ENCODE results near the gene EEFSEC. TPM values are rescaled to one million over a fixed set of nuclear protein-coding genes. Genes with fewer than 3 reads are reported as not detected.
A peak's percentile ranks its signal among the peaks of the same experiment; 100 is the strongest.

Gene EEFSEC
- total and polyA plus RNA-seq, 2 of the 8 experiments (the other 6 are each of a cell fraction or from before 2014, with no cell fraction given): 13.1 to 19.8 TPM

DNA sequence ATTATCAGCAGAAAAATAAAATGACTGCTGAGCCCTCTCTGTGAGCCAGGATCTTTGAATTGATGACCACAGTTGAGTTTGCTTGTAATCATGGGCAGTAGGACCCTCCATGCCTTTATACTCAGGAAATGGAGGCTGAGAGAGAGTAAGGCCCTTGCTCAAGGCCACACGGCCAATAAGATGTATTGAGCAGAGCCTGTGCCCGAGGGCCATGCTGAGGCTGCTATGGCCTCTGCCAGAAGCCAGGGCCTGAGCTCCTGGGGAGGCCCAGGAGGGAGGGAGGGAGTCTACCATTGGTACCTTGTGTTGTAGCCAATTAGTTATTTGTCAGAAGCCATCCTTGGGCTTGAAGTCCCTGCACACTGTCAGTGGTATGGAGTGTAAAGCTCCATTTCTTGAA lies 162.0 kb downstream of the EEFSEC start:
- Histone ChIP-seq H3K23ac (ENCODE audit: insufficient read length) (no peak overlapping the region), H2BK120ac (replicated peaks; ENCODE audit: low read depth, low read length) (no peak overlapping the region), H3K9me3 (ENCODE audit: insufficient read depth in 2 of 2, low read depth in 1 of 2, low read length in 1 of 2) (no peaks in the 10 kb centered on the region), H4K5ac (ENCODE audit: insufficient read length, low read depth, low read length) (no peak overlapping the region), H3K14ac (ENCODE audit: insufficient read length) (no peak overlapping the region), H3K27me3 (replicated peaks in 1 of 4; ENCODE audit: control insufficient read depth in 3 of 4, extremely low read depth in 1 of 4, insufficient read depth in 3 of 4, low read length in 3 of 4) (no peaks in the 10 kb centered on the region), H3K4me3 (ENCODE audit: extremely low read depth in 1 of 4, insufficient read depth in 2 of 4, low read depth in 3 of 4, low read length in 4 of 4) (no peak overlapping the region), H2AFZ (ENCODE audit: low read length) (no peak overlapping the region), H3K4ac (replicated peaks; ENCODE audit: insufficient read length, low read depth, low read length) (no peak overlapping the region), H4K8ac (ENCODE audit: extremely low read depth, insufficient read depth, low read length) (no peak overlapping the region), H2BK15ac (ENCODE audit: low read length) (no peak overlapping the region), H2AK5ac (ENCODE audit: low read depth, low read length) (no peak overlapping the region; the same call in 1 of the 2 replicates), H4K20me1 (replicated peaks in 1 of 2; ENCODE audit: control insufficient read depth in 1 of 2, insufficient read depth in 2 of 2, low read length in 2 of 2) (no peaks in the 10 kb centered on the region), H4K91ac (replicated peaks; ENCODE audit: insufficient read length, low read length) (no peak overlapping the region), H3K23me2 (ENCODE audit: low read depth, low read length) (no peaks in the 10 kb centered on the region), H2BK20ac (ENCODE audit: low read length) (no peak overlapping the region), H2BK5ac (ENCODE audit: low read depth, low read length) (peak overlapping the region; percentile 21; the same call in 1 of the 2 replicates), H3K56ac (replicated peaks; ENCODE audit: insufficient read length, low read depth, low read length) (no peak overlapping the region), H3K4me1 (replicated peaks in 1 of 4; ENCODE audit: control insufficient read depth in 3 of 4, insufficient read depth in 4 of 4, low read length in 3 of 4) (peaks cover 0 to 4% (median 0%) of the 10 kb centered on the region in 4 experiments; a peak in 1 of 7 replicates), H3K79me2 (ENCODE audit: control insufficient read depth in 1 of 2, insufficient read depth in 2 of 2, low read length in 2 of 2) (no peaks in the 10 kb centered on the region), H2BK12ac (ENCODE audit: low read depth, low read length) (no peak overlapping the region), H3K36me3 (ENCODE audit: control insufficient read depth in 2 of 4, insufficient read depth in 4 of 4, low read length in 3 of 4) (no peaks in the 10 kb centered on the region), H3K27ac (ENCODE audit: low read depth, low read length) (no peak overlapping the region), H3K79me1 (ENCODE audit: low read depth, low read length) (0 out of 2 replicates have a peak, but pooled peaks cover 2% of the 10 kb centered on the region), H3K9ac (replicated peaks in 1 of 4; ENCODE audit: extremely low read depth in 1 of 4, low read depth in 3 of 4, low read length in 3 of 4) (no peak overlapping the region), H3K4me2 (ENCODE audit: insufficient read depth in 1 of 2, low read depth in 2 of 2, low read length in 2 of 2) (no peak overlapping the region), H3K18ac (ENCODE audit: extremely low read depth, low read length) (no peak overlapping the region)
- FAIRE-seq (no peak), DNase-seq (ENCODE audit: low read depth in 1 of 2, low spot score in 2 of 2) (peak in 1 of 2 experiments; percentile 27)
- TF ChIP-seq RXRA (IDR thresholded peaks at IDR 0.05; ENCODE audit: insufficient read depth, low read depth, low read length) (no peak), PHF8 (conservative IDR thresholded peaks at IDR 0.05; ENCODE audit: low read depth, low read length) (no peak), EGR1 (IDR thresholded peaks at IDR 0.05; ENCODE audit: borderline replicate concordance, low read depth, low read length) (no peak), CHD1 (IDR thresholded peaks at IDR 0.05; ENCODE audit: low read depth, low read length) (no peak), HDAC6 (IDR thresholded peaks at IDR 0.05; ENCODE audit: low read depth, low read length) (no peak), GTF2F1 (IDR thresholded peaks at IDR 0.05; ENCODE audit: borderline replicate concordance, low read depth, low read length) (no peak), SP2 (IDR thresholded peaks at IDR 0.05; ENCODE audit: low read length) (no peak), GABPA (IDR thresholded peaks at IDR 0.05; ENCODE audit: borderline replicate concordance, insufficient read depth, low read length) (no peak), EP300 (IDR thresholded peaks at IDR 0.05; ENCODE audit: borderline replicate concordance in 1 of 2, low read depth in 2 of 2, low read length in 2 of 2) (no peak)
- WGBS, 2 experiments (ENCODE audit: extremely low coverage in 1 of 2, insufficient coverage in 1 of 2, insufficient read length in 1 of 2, insufficient replicate concordance in 2 of 2, low coverage in 1 of 2, low lambda C conversion rate in 2 of 2, missing lambda C conversion rate in 1 of 2): 70% methylated on average over 2 of the region's 2 CpGs; no CpG with 5 or more reads in 1 of the 2 experiments
- CTCF ChIA-PET (ENCODE audit: partially characterized antibody): interaction anchor here (1.3 to 2.2 kb wide), 2 partner anchors 8 to 14 kb away, joined by 3 to 6 read pairs; no protein-coding TSS in a partner anchor
- POLR2A ChIA-PET (ENCODE audit: partially characterized antibody): no interaction called here
